Right hindlimb (tissue), 1 donor: ENCODE data around the gene OTOR.
A peak's percentile ranks its signal among the peaks of the same experiment; 100 is the strongest.

Experiments used
- DNase-seq: peaks from one replicate; pipeline ENCODE4 v3.0.0-alpha.2; 2018

The OTOR gene

GRCh38 chr20:16752082-16752481 is 3.9 kb downstream of the OTOR start:
- no peak for DNase-seq

- DNase-seq: no peak
These were observed 4.7 kb downstream of the OTOR start for GRCh38 chr20:16752901-16753300.

GRCh38 chr20:16758454-16759180 is 10.5 kb downstream of the OTOR start:
- DNase-seq: no peak

- DNase-seq: no peak
These were observed 11.0 kb downstream of the OTOR start for GRCh38 chr20:16759181-16759563.

GRCh38 chr20:16760431-16761304 is 12.5 kb downstream of the OTOR start:
- DNase-seq: no peak

- peak; percentile 74 for DNase-seq
These were observed 13.2 kb downstream of the OTOR start for GRCh38 chr20:16761305-16761829.

GRCh38 chr20:16764560-16764959 is 16.4 kb downstream of the OTOR start:
- no peak for DNase-seq

- no peak for DNase-seq
These were observed 23.1 kb downstream of the OTOR start for GRCh38 chr20:16771213-16771612.

- no peak for DNase-seq
These were observed 27.8 kb downstream of the OTOR start for GRCh38 chr20:16775961-16776360.

- DNase-seq: peak; percentile 61
These were observed 29.0 kb downstream of the OTOR start for GRCh38 chr20:16777126-16777525.

GRCh38 chr20:16778159-16778558 is 30.0 kb downstream of the OTOR start:
- no peak for DNase-seq

GRCh38 chr20:16781496-16781895 is 33.3 kb downstream of the OTOR start:
- DNase-seq: no peak

GRCh38 chr20:16785226-16785625 is 37.1 kb downstream of the OTOR start:
- DNase-seq: no peak
